ENCODE measurements around the gene RTP2. TPM values are rescaled to one million over a fixed set of nuclear protein-coding genes. Genes with fewer than 3 reads are reported as not detected.

RTP2 gene
- total and polyA plus RNA-seq, 10 of the 15 experiments (the other 5 are each of a cell fraction or from before 2014, with no cell fraction given): not detected

GRCh38 chr3:187689984-187690383 lies 12.4 kb downstream of the RTP2 start (continued):
- no peak for TF ChIP-seq SMC3 (IDR thresholded peaks at IDR 0.05; ENCODE audit: borderline replicate concordance, low read length)
- TF ChIP-seq CREM (IDR thresholded peaks at IDR 0.05; ENCODE audit: low read depth): no peak
- TF ChIP-seq PAX8 (IDR thresholded peaks at IDR 0.05): no peak
- no peak for TF ChIP-seq FOXK2 (IDR thresholded peaks at IDR 0.05)
- no peak for TF ChIP-seq POLR2A (IDR thresholded peaks at IDR 0.05; ENCODE audit: low read depth, low read length)
- no peak for TF ChIP-seq IKZF2 (IDR thresholded peaks at IDR 0.05)

- in situ Hi-C loops (cut with MboI) (no loop called here), intact Hi-C loops (cut with micrococcal nuclease; ENCODE audit: unreplicated experiment) (no loop called here)
- no peaks in the 10 kb centered on the region for H3K36me3 ChIP-seq (ENCODE audit: control insufficient read depth in 2 of 2, insufficient read depth in 2 of 2, low read length in 1 of 2)
- ChIA-PET CTCF (interaction anchor here (1.1 to 20.7 kb wide), 3 partner anchors 7 to 366 kb away, joined by 4 to 519 read pairs (median 4); no protein-coding TSS in a partner anchor), POLR2A (no interaction called here), RAD21 (ENCODE audit: unreplicated experiment) (interaction anchor here (1.1 to 1.8 kb wide), 2 partner anchors 27 to 367 kb away, joined by 4 to 5 read pairs; no protein-coding TSS in a partner anchor), SMC1A (ENCODE audit: uncharacterized antibody, unreplicated experiment) (interaction anchor here (0.9 kb wide), 1 partner anchor 369 kb away, joined by 3 read pairs; no protein-coding TSS in a partner anchor)
- no TSS peak for BruUV-seq (replicated peaks)
- no peak overlapping the region for H3K4me3 ChIP-seq
- no peaks in the 10 kb centered on the region; the same call in 1 of the 2 replicates for H4K20me1 ChIP-seq (ENCODE audit: control insufficient read depth, insufficient read depth)
- DNase-seq (ENCODE audit: low read depth, low spot score) (no peak), ATAC-seq (no peak), FAIRE-seq (no peak)
- H3K79me2 ChIP-seq (ENCODE audit: control insufficient read depth, insufficient read depth, low read length): no peaks in the 10 kb centered on the region
- no peaks in the 10 kb centered on the region for H3K4me1 ChIP-seq (ENCODE audit: control insufficient read depth, insufficient read depth, low read length)
- H3K9me3 ChIP-seq (replicated peaks; ENCODE audit: control insufficient read depth, insufficient read depth, low read length): no peaks in the 10 kb centered on the region
- 53% methylated on average over 5 of the region's 5 CpGs for WGBS (ENCODE audit: insufficient coverage, insufficient replicate concordance, low lambda C conversion rate, missing lambda C conversion rate)
- no peak overlapping the region for H3K9ac ChIP-seq (ENCODE audit: control insufficient read depth, insufficient read depth, low read length)
- no peak overlapping the region for H2AFZ ChIP-seq (ENCODE audit: control insufficient read depth, low read depth, low read length)
- no peak overlapping the region for H3K27ac ChIP-seq (ENCODE audit: control insufficient read depth, insufficient read depth)
- no peak overlapping the region for H3K4me2 ChIP-seq (ENCODE audit: control insufficient read depth, insufficient read depth)
- peaks cover 1 to 4% of the 10 kb centered on the region in 2 experiments; a peak in 2 of 4 replicates for H3K27me3 ChIP-seq (replicated peaks in 1 of 2; ENCODE audit: control insufficient read depth in 2 of 2, insufficient read depth in 2 of 2, low read length in 1 of 2)
- TF ChIP-seq HSF1 (IDR thresholded peaks at IDR 0.05; ENCODE audit: low read depth, low read length): no peak
- no peak for TF ChIP-seq SMAD5 (IDR thresholded peaks at IDR 0.05; ENCODE audit: low read depth)
- TF ChIP-seq SP1 (IDR thresholded peaks at IDR 0.05; ENCODE audit: low read depth, low read length): no peak
- no peak for TF ChIP-seq RELA (IDR thresholded peaks at IDR 0.05; ENCODE audit: borderline replicate concordance, partially characterized antibody)
- no peak for TF ChIP-seq MYB (IDR thresholded peaks at IDR 0.05; ENCODE audit: borderline replicate concordance, low read depth, low read length)
- TF ChIP-seq, protein P1, sequence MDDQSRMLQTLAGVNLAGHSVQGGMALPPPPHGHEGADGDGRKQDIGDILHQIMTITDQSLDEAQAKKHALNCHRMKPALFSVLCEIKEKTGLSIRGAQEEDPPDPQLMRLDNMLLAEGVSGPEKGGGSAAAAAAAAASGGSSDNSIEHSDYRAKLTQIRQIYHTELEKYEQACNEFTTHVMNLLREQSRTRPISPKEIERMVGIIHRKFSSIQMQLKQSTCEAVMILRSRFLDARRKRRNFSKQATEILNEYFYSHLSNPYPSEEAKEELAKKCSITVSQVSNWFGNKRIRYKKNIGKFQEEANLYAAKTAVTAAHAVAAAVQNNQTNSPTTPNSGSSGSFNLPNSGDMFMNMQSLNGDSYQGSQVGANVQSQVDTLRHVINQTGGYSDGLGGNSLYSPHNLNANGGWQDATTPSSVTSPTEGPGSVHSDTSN (IDR thresholded peaks at IDR 0.05; ENCODE audit: insufficient replicate concordance, low read depth, low read length): no peak
- no peak for TF ChIP-seq MTA2 (IDR thresholded peaks at IDR 0.05; ENCODE audit: low read depth)
- TF ChIP-seq ZNF592 (IDR thresholded peaks at IDR 0.05): no peak
- no peak for TF ChIP-seq HCFC1 (IDR thresholded peaks at IDR 0.05; ENCODE audit: low read length)
- no peak for TF ChIP-seq GATAD2B (conservative IDR thresholded peaks at IDR 0.05; ENCODE audit: low read depth)
- TF ChIP-seq DPF2 (IDR thresholded peaks at IDR 0.05): no peak
- TF ChIP-seq ATF7 (IDR thresholded peaks at IDR 0.05; ENCODE audit: low read depth): no peak
- no peak for TF ChIP-seq RB1 (IDR thresholded peaks at IDR 0.05; ENCODE audit: borderline replicate concordance)
These were observed 15.6 kb downstream of the RTP2 start for GRCh38 chr3:187686621-187687273.

Data from GM12878 (cell line).